ENCODE data around the gene EFCAB10.
"Not testable (repeated sequence)": the region's sequence is repeated elsewhere in the genome, so short reads cannot be mapped to it uniquely, and the experiment has no call there.

Gene EFCAB10

GRCh38 chr7:105611856-105612775, 30.8 kb upstream of the EFCAB10 start:
- no peaks in the 10 kb centered on the region for H3K4me1 Mint-ChIP-seq
- no peak overlapping the region for H3K4me3 Mint-ChIP-seq
- H3K9me3 Mint-ChIP-seq: no peaks in the 10 kb centered on the region
- H3K27me3 Mint-ChIP-seq: no peaks in the 10 kb centered on the region
- ATAC-seq (ENCODE audit: low read depth) (no peak), DNase-seq (ENCODE audit: low spot score in 2 of 2) (no peak)
- peaks cover 23% of the 10 kb centered on the region for H3K36me3 Mint-ChIP-seq
- no peak overlapping the region for H3K27ac Mint-ChIP-seq

- ATAC-seq (ENCODE audit: low read depth) (no peak), DNase-seq (ENCODE audit: low spot score in 2 of 2) (no peak)
- H3K36me3 Mint-ChIP-seq: peaks cover 18% of the 10 kb centered on the region
- no peaks in the 10 kb centered on the region for H3K9me3 Mint-ChIP-seq
- H3K27ac Mint-ChIP-seq: no peak overlapping the region
- no peaks in the 10 kb centered on the region for H3K4me1 Mint-ChIP-seq
- no peaks in the 10 kb centered on the region for H3K27me3 Mint-ChIP-seq
- H3K4me3 Mint-ChIP-seq: no peak overlapping the region
Observed at GRCh38 chr7:105610165-105610930, 29.1 kb upstream of the EFCAB10 start.

- no peaks in the 10 kb centered on the region for H3K9me3 Mint-ChIP-seq
- no peak for DNase-seq (ENCODE audit: low spot score in 2 of 2)
Observed at GRCh38 chr7:105602325-105603305, 21.3 kb upstream of the EFCAB10 start.

GRCh38 chr7:105600720-105601550, 19.6 kb upstream of the EFCAB10 start:
- peaks cover 3% of the 10 kb centered on the region for H3K36me3 Mint-ChIP-seq
- H3K4me3 Mint-ChIP-seq: no peak overlapping the region
- H3K9me3 Mint-ChIP-seq: no peaks in the 10 kb centered on the region
- H3K27me3 Mint-ChIP-seq: no peaks in the 10 kb centered on the region
- H3K4me1 Mint-ChIP-seq: no peaks in the 10 kb centered on the region
- DNase-seq (ENCODE audit: low spot score in 2 of 2): no peak
- H3K27ac Mint-ChIP-seq: no peak overlapping the region
- no peak for ATAC-seq (ENCODE audit: low read depth)

More at GRCh38 chr7:105602325-105603305, 21.3 kb upstream of the EFCAB10 start:
- ATAC-seq (ENCODE audit: low read depth): no peak
- H3K4me3 Mint-ChIP-seq: no peak overlapping the region
- no peak overlapping the region for H3K27ac Mint-ChIP-seq
- no peaks in the 10 kb centered on the region for H3K27me3 Mint-ChIP-seq
- no peaks in the 10 kb centered on the region for H3K4me1 Mint-ChIP-seq
- H3K36me3 Mint-ChIP-seq: peaks cover 6% of the 10 kb centered on the region

GRCh38 chr7:105599551-105599950, 18.3 kb upstream of the EFCAB10 start:
- H3K27ac Mint-ChIP-seq: no peak overlapping the region
- peaks cover 2% of the 10 kb centered on the region for H3K36me3 Mint-ChIP-seq
- no peaks in the 10 kb centered on the region for H3K27me3 Mint-ChIP-seq
- H3K4me3 Mint-ChIP-seq: no peak overlapping the region
- DNase-seq (ENCODE audit: low spot score in 2 of 2) (no peak), ATAC-seq (ENCODE audit: low read depth) (no peak)
- H3K9me3 Mint-ChIP-seq: no peaks in the 10 kb centered on the region
- no peaks in the 10 kb centered on the region for H3K4me1 Mint-ChIP-seq

GRCh38 chr7:105599080-105599479, 17.8 kb upstream of the EFCAB10 start:
- not testable (repeated sequence) for H3K4me3 Mint-ChIP-seq, H3K27me3 Mint-ChIP-seq

GRCh38 chr7:105596866-105597265, 15.6 kb upstream of the EFCAB10 start:
- no peaks in the 10 kb centered on the region for H3K9me3 Mint-ChIP-seq
- no peak overlapping the region for H3K4me3 Mint-ChIP-seq
- peaks cover 5% of the 10 kb centered on the region for H3K4me1 Mint-ChIP-seq
- ATAC-seq (ENCODE audit: low read depth) (no peak), DNase-seq (ENCODE audit: low spot score in 2 of 2) (no peak)
- no peaks in the 10 kb centered on the region for H3K36me3 Mint-ChIP-seq
- H3K27me3 Mint-ChIP-seq: no peaks in the 10 kb centered on the region
- H3K27ac Mint-ChIP-seq: no peak overlapping the region

More at GRCh38 chr7:105599080-105599479, 17.8 kb upstream of the EFCAB10 start:
- not testable (repeated sequence) for DNase-seq (ENCODE audit: low spot score in 2 of 2); H3K4me1 Mint-ChIP-seq; H3K36me3 Mint-ChIP-seq; ATAC-seq (ENCODE audit: low read depth); H3K9me3 Mint-ChIP-seq; H3K27ac Mint-ChIP-seq

- Mint-ChIP-seq H3K36me3 (no peaks in the 10 kb centered on the region), H3K9me3 (no peaks in the 10 kb centered on the region), H3K4me3 (peak overlapping the region; percentile 74), H3K4me1 (peaks cover 9% of the 10 kb centered on the region), H3K27ac (peak overlapping the region; percentile 82), H3K27me3 (no peaks in the 10 kb centered on the region)
- no peak for DNase-seq (ENCODE audit: low spot score in 2 of 2)
- peak; percentile 31 for ATAC-seq (ENCODE audit: low read depth)
Observed at GRCh38 chr7:105594034-105594433, 12.7 kb upstream of the EFCAB10 start.

- H3K36me3 Mint-ChIP-seq: no peaks in the 10 kb centered on the region
- no peaks in the 10 kb centered on the region for H3K27me3 Mint-ChIP-seq
- H3K4me3 Mint-ChIP-seq: no peak overlapping the region
- DNase-seq (ENCODE audit: low spot score in 2 of 2): no peak
- no peaks in the 10 kb centered on the region for H3K9me3 Mint-ChIP-seq
- no peak overlapping the region for H3K27ac Mint-ChIP-seq
- peaks cover 15% of the 10 kb centered on the region for H3K4me1 Mint-ChIP-seq
- ATAC-seq (ENCODE audit: low read depth): no peak
Observed at GRCh38 chr7:105591522-105591921, 10.2 kb upstream of the EFCAB10 start.

- no peaks in the 10 kb centered on the region for H3K36me3 Mint-ChIP-seq
Observed at GRCh38 chr7:105590793-105591192, 9.5 kb upstream of the EFCAB10 start.

GRCh38 chr7:105589356-105590077, 8.2 kb upstream of the EFCAB10 start:
- H3K27ac Mint-ChIP-seq: peak overlapping the region; percentile 50
- ATAC-seq (ENCODE audit: low read depth) (peak; percentile 91), DNase-seq (ENCODE audit: low spot score in 2 of 2) (peak; percentile 34 to 49)
- peaks cover 1% of the 10 kb centered on the region for H3K36me3 Mint-ChIP-seq
- H3K4me3 Mint-ChIP-seq: peak overlapping the region; percentile 11
- H3K4me1 Mint-ChIP-seq: peaks cover 18% of the 10 kb centered on the region
- H3K27me3 Mint-ChIP-seq: no peaks in the 10 kb centered on the region
- peaks cover under 1% of the 10 kb centered on the region for H3K9me3 Mint-ChIP-seq

More at GRCh38 chr7:105590793-105591192, 9.5 kb upstream of the EFCAB10 start:
- ATAC-seq (ENCODE audit: low read depth) (no peak), DNase-seq (ENCODE audit: low spot score in 2 of 2) (no peak)
- Mint-ChIP-seq H3K9me3 (no peaks in the 10 kb centered on the region), H3K27me3 (no peaks in the 10 kb centered on the region), H3K27ac (no peak overlapping the region), H3K4me1 (peaks cover 18% of the 10 kb centered on the region), H3K4me3 (no peak overlapping the region)

- Mint-ChIP-seq H3K27ac (peak overlapping the region; percentile 12), H3K9me3 (peaks cover 2% of the 10 kb centered on the region), H3K27me3 (no peaks in the 10 kb centered on the region), H3K4me3 (no peak overlapping the region), H3K36me3 (peaks cover 4% of the 10 kb centered on the region), H3K4me1 (peaks cover 13% of the 10 kb centered on the region)
- no peak for ATAC-seq (ENCODE audit: low read depth)
- no peak for DNase-seq (ENCODE audit: low spot score in 2 of 2)
Observed at GRCh38 chr7:105587909-105588635, 6.8 kb upstream of the EFCAB10 start.
